Psoas muscle (tissue), 8 donors: Measurements from ENCODE around the gene WWC1. TPM values are rescaled to one million over a fixed set of nuclear protein-coding genes. Genes with fewer than 3 reads are reported as not detected.

Experiments used
- ATAC-seq, 4 donors: fragments of 200-7000 bp; cut with Tn5 transposase; one replicate each; pipeline ENCODE4 v1.9.1; 2020; ENCODE audit warnings: moderate library complexity in 3 of 4, mild to moderate bottlenecking in 2 of 4
- DNase-seq, 2 donors: peaks; one replicate each; pipeline ENCODE4 v3.0.0-alpha.2; 2020
- H3K27ac ChIP-seq: fragments of 200-600 bp; one replicate; pipeline ENCODE4 v1.8.0; 2022
- H3K27me3 ChIP-seq, 3 donors: fragments of 200-600 bp in 1 of 3; one replicate each; pipeline versions ENCODE4 v1.6.1 to v1.8.0; 2013 to 2022; ENCODE audit warnings: low read length in 2 of 3, mild to moderate bottlenecking in 2 of 3, moderate library complexity in 1 of 3; ENCODE audit not compliant: insufficient read depth in 3 of 3
- H3K36me3 ChIP-seq, 2 donors: fragments of 200-600 bp in 1 of 2; one replicate each; pipeline versions ENCODE4 v1.6.1 to v1.8.0; 2013 to 2022; ENCODE audit warnings: low read depth in 1 of 2, mild to moderate bottlenecking in 1 of 2, moderate library complexity in 1 of 2; ENCODE audit not compliant: insufficient read depth in 1 of 2
- H3K4me1 ChIP-seq: fragments of 200-600 bp; one replicate; pipeline ENCODE4 v1.8.0; 2022
- H3K4me3 ChIP-seq: fragments of 200-600 bp; one replicate; pipeline ENCODE4 v1.8.0; 2022; ENCODE audit warnings: mild to moderate bottlenecking
- H3K9me3 ChIP-seq: fragments of 200-600 bp; one replicate; pipeline ENCODE4 v1.8.0; 2022
- whole genome bisulfite sequencing, 3 donors: extraction: QIAGEN DNeasy Blood & Tissue Kit; methylation state at CpG; one replicate each; pipeline versions ENCODE4 v1.1.6 to v1.1.7; 2013; 5-methylcytosine and 5-hydroxymethylcytosine counted together
- intact Hi-C, 2 donors: fragments of 100-400 bp; cut with DNase I; formaldehyde crosslinking; loops; one replicate each; pipeline versions ENCODE4 v1.11.0 to v1.14.2; 2022
- polyA plus RNA-seq, 3 donors: library from polyadenylated mRNA; stranded (reverse); fragments of 200-250 nt; gene quantifications; one replicate each; pipeline ENCODE4 v1.2.3, GENCODE V29; 2013
- total RNA-seq, 4 donors: library from RNA; stranded (reverse); fragmentation: NEBNext Ultra II Directional in 2 of 4; extraction: Animal tissue kit (Norgen Biotek cat#: 25700) in 2 of 4; gene quantifications; one replicate each; pipeline versions ENCODE4 v1.2.1 to v1.2.4, GENCODE V29; 2021 to 2023
- TF ChIP-seq, protein P1 (sequence below): fragments of 200-600 bp; IDR thresholded peaks from one replicate; pipeline ENCODE4 v1.8.0; 2022; ENCODE audit warnings: antibody characterized with exemption
- donor health status: healthy with polysubstance abuse.
- donor health status: DM: no; HTN: no; CAD: no; lungs with moderate emphysema.
- donor health status: Bipolar disorder and iron deficiency.
- donor health status: healthy.
- donor health status: DM: yes; HTN: yes; CAD: no.
- donor health status: DM: no; HTN: no; CAD: no.
- donor health status: DM: no; HTN: no; CAD: no.
- donor health status: DM: yes; HTN: yes; CAD: no.

The WWC1 gene
- total and polyA plus RNA-seq, 7 donors: 0.03 to 0.25 (median 0.08) TPM; not detected in 3

DNA sequence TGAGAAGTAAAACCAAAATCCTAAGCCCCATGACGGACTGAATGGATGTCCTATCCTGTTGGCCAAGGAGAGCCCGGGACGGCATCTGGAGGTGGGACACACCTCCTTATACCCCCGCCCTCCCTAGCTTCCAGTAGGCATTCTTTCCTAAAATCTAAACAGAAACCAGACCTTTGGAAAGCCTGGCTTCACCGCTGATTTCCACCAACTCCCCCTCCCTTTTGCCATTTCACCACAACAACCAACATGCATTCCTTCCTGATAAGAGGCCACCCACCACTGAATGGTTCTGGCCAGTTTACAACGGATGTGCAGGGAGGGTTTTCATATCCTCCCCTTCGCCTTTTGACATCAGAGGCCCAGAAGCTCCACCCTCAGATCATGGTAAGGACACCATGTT lies 185.6 kb downstream of the WWC1 start:
- ATAC-seq: no peak
- H3K27ac ChIP-seq: no peak overlapping the region
- WGBS, 3 donors: 46 to 57% (median 53%) methylated on average over 7 of the region's 7 CpGs

DNA sequence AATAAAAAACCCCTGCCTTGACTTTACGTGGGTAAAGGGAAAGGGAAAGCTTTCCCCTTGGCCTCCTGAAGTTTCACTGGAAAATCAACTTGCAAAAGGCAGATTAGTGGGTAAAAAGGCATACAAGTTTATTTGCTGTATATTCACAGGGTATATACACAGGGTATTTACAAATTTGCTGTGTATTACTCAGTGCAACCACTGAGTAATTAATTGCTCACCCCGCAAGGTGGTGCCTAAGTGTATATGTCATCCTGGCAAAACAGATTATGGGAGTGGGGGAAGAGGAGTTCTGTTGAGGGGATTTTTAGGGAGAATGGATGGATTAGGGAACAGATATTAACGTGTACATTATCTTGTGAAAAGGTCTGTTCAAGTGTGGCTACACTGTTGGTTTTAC lies 187.7 kb downstream of the WWC1 start:
- H3K36me3 ChIP-seq: no peaks in the 10 kb centered on the region

More for the DNA sequence above, 185.6 kb downstream of the WWC1 start:
- TF ChIP-seq, protein P1, sequence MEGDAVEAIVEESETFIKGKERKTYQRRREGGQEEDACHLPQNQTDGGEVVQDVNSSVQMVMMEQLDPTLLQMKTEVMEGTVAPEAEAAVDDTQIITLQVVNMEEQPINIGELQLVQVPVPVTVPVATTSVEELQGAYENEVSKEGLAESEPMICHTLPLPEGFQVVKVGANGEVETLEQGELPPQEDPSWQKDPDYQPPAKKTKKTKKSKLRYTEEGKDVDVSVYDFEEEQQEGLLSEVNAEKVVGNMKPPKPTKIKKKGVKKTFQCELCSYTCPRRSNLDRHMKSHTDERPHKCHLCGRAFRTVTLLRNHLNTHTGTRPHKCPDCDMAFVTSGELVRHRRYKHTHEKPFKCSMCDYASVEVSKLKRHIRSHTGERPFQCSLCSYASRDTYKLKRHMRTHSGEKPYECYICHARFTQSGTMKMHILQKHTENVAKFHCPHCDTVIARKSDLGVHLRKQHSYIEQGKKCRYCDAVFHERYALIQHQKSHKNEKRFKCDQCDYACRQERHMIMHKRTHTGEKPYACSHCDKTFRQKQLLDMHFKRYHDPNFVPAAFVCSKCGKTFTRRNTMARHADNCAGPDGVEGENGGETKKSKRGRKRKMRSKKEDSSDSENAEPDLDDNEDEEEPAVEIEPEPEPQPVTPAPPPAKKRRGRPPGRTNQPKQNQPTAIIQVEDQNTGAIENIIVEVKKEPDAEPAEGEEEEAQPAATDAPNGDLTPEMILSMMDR: no peak
- no peak for DNase-seq
- H3K4me3 ChIP-seq: no peak overlapping the region
- no peaks in the 10 kb centered on the region for H3K36me3 ChIP-seq
- no peaks in the 10 kb centered on the region for H3K4me1 ChIP-seq
- H3K9me3 ChIP-seq: no peaks in the 10 kb centered on the region
- intact Hi-C loops: no loop called here
- H3K27me3 ChIP-seq: peaks cover 0 to 2% (median 2%) of the 10 kb centered on the region in 3 donors

DNA sequence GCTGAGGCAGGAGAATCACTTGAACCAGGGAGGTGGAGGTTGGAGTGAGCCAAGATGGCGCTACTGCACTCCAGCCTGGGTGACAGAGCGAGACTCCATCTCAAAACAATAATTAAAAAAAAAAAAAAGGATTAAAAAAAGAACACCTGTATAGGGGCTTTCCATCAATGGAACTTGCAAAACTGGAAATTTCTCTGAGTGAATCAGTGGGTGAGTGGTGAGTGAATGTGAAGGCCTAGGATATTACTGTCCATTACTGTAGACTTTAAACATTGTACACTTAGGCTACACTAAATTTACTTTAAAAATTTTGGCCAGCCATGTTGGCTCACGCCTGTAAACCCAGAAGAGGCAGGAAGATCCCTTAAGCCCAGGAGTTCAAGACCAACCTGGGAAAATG lies 189.2 kb downstream of the WWC1 start:
- intact Hi-C loops: loop anchor here in 1 of 2 donors (10.0 kb wide), 1 partner anchor 1104 kb away; the partner anchor contains the start of gene SPDL1
- peaks cover 0 to 2% (median 0%) of the 10 kb centered on the region in 3 donors for H3K27me3 ChIP-seq
- no peak for DNase-seq
- no peaks in the 10 kb centered on the region for H3K4me1 ChIP-seq
- no peak for ATAC-seq
- no peak overlapping the region for H3K4me3 ChIP-seq
- H3K36me3 ChIP-seq: no peaks in the 10 kb centered on the region
- no peaks in the 10 kb centered on the region for H3K9me3 ChIP-seq
- 78 to 82% (median 81%) methylated on average over 3 of the region's 3 CpGs for WGBS, 3 donors
- no peak overlapping the region for H3K27ac ChIP-seq
- TF ChIP-seq, protein P1: no peak

More for the DNA sequence above, 187.7 kb downstream of the WWC1 start:
- TF ChIP-seq, protein P1: no peak
- Histone ChIP-seq H3K27ac (no peak overlapping the region), H3K4me3 (no peak overlapping the region), H3K4me1 (no peaks in the 10 kb centered on the region), H3K9me3 (no peaks in the 10 kb centered on the region), H3K27me3 (peaks cover 0 to 2% (median 0%) of the 10 kb centered on the region in 3 donors)
- WGBS, 3 donors: 76 to 79% (median 78%) methylated on average over 3 of the region's 3 CpGs
- ATAC-seq (no peak), DNase-seq (no peak)
- intact Hi-C loops: no loop called here

DNA sequence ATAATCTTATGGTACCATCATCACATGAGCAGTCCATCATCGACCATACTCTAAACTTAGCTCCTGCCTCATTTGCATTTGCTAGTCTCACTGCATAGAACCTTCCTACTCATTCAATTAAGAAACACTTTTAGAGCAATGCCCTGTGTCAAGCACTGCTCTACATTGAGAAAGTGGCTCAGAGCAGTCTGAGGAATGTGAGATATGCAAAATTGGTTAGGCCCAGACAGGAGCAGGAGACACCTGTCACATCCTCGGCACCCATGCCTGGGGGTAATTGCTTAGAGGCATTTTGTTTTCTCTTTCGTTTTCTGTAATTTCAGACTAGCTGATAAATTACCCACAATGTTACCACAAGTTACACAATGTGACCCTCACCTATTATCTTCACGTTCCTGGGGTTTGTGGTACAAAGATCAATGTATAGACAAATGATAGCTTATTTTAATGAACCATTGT lies 189.9 kb downstream of the WWC1 start:
- 46 to 60% (median 55%) methylated on average over 4 of the region's 4 CpGs for WGBS, 3 donors
- TF ChIP-seq, protein P1: no peak
- Histone ChIP-seq H3K27me3 (peaks cover 0 to 2% (median 0%) of the 10 kb centered on the region in 3 donors), H3K4me3 (no peak overlapping the region), H3K36me3 (no peaks in the 10 kb centered on the region), H3K27ac (no peak overlapping the region), H3K9me3 (no peaks in the 10 kb centered on the region), H3K4me1 (no peaks in the 10 kb centered on the region)
- DNase-seq (no peak), ATAC-seq (no peak)
- intact Hi-C loops: loop anchor here in 1 of 2 donors (10.0 kb wide), 1 partner anchor 1103 kb away; the partner anchor contains the start of gene SPDL1

DNA sequence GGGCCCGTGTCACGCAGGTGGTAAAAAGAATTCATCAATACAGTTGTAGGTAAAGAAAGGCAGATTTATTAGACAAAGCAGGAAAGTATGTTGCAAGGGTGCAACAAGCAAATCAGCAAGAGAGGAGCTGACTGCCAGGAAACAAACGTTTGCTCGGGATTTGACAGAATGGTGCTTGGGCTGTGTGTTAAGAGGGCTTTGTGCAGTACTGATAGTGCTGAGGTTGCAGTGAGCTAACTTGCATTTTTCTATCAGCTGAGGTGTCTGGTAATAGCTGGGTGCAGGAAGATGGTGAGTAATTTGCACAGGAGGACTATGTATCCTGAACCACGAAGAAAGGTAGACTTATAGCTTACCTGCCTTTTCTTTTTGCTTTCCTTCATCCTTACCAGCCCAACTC lies 190.9 kb downstream of the WWC1 start:
- intact Hi-C loops: loop anchor here in 1 of 2 donors (10.0 kb wide), 1 partner anchor 1102 kb away; the partner anchor contains the start of gene SPDL1
- no peaks in the 10 kb centered on the region for H3K36me3 ChIP-seq
- WGBS, 3 donors: 63 to 73% (median 68%) methylated on average over 5 of the region's 5 CpGs

More for the DNA sequence above, 190.9 kb downstream of the WWC1 start:
- TF ChIP-seq, protein P1: no peak
- Histone ChIP-seq H3K9me3 (no peaks in the 10 kb centered on the region), H3K27me3 (peaks cover 0 to 2% (median 0%) of the 10 kb centered on the region in 3 donors), H3K4me3 (no peak overlapping the region), H3K27ac (no peak overlapping the region), H3K4me1 (peaks cover 3% of the 10 kb centered on the region)
- ATAC-seq (no peak), DNase-seq (no peak)
